ENCODE measurements around the gene SEMA4D.

- TF ChIP-seq CTCF (IDR thresholded peaks at IDR 0.05; ENCODE audit: poor library complexity, severe bottlenecking) (no peak), TAF1 (IDR thresholded peaks at IDR 0.05; ENCODE audit: low read depth) (no peak)
These were observed 52.1 kb downstream of the SEMA4D start for GRCh38 chr9:89445801-89446251.
